ENCODE data around the gene CACNG7. TPM values are rescaled to one million over a fixed set of nuclear protein-coding genes. Genes with fewer than 3 reads are reported as not detected.

The CACNG7 gene
- total RNA-seq, 1 donor, result 1.9 TPM

GRCh38 chr19:53883741-53884140 lies 25.3 kb upstream of the CACNG7 start:
- TF ChIP-seq CTCF (IDR thresholded peaks at IDR 0.05; ENCODE audit: insufficient read depth, low read length), result no peak
- H3K4me3 ChIP-seq (ENCODE audit: low read depth, low read length), result no peak overlapping the region
- no peak for DNase-seq (ENCODE audit: low read depth)

GRCh38 chr19:53884256-53884655 lies 24.8 kb upstream of the CACNG7 start:
- no peak overlapping the region for H3K4me3 ChIP-seq (ENCODE audit: low read depth, low read length)
- DNase-seq (ENCODE audit: low read depth), result no peak
- TF ChIP-seq CTCF (IDR thresholded peaks at IDR 0.05; ENCODE audit: insufficient read depth, low read length), result no peak

GRCh38 chr19:53885036-53885435 lies 24.0 kb upstream of the CACNG7 start:
- no peak for DNase-seq (ENCODE audit: low read depth)
- H3K4me3 ChIP-seq (ENCODE audit: low read depth, low read length), result no peak overlapping the region
- TF ChIP-seq CTCF (IDR thresholded peaks at IDR 0.05; ENCODE audit: insufficient read depth, low read length), result no peak

GRCh38 chr19:53892301-53892980 lies 16.6 kb upstream of the CACNG7 start:
- no peak for TF ChIP-seq CTCF (IDR thresholded peaks at IDR 0.05; ENCODE audit: insufficient read depth, low read length)
- no peak overlapping the region for H3K4me3 ChIP-seq (ENCODE audit: low read depth, low read length)
- no peak for DNase-seq (ENCODE audit: low read depth)

- TF ChIP-seq CTCF (IDR thresholded peaks at IDR 0.05; ENCODE audit: insufficient read depth, low read length), result no peak
- no peak overlapping the region for H3K4me3 ChIP-seq (ENCODE audit: low read depth, low read length)
- DNase-seq (ENCODE audit: low read depth), result no peak
These were observed 16.1 kb upstream of the CACNG7 start for GRCh38 chr19:53892981-53893325.

- H3K4me3 ChIP-seq (ENCODE audit: low read depth, low read length), result no peak overlapping the region
- no peak for DNase-seq (ENCODE audit: low read depth)
- TF ChIP-seq CTCF (IDR thresholded peaks at IDR 0.05; ENCODE audit: insufficient read depth, low read length), result no peak
These were observed 14.4 kb upstream of the CACNG7 start for GRCh38 chr19:53894707-53895106.

- no peak for TF ChIP-seq CTCF (IDR thresholded peaks at IDR 0.05; ENCODE audit: insufficient read depth, low read length)
- no peak for DNase-seq (ENCODE audit: low read depth)
- no peak overlapping the region for H3K4me3 ChIP-seq (ENCODE audit: low read depth, low read length)
These were observed 12.4 kb upstream of the CACNG7 start for GRCh38 chr19:53896682-53897081.

Data from fibroblast of the aortic adventitia (primary cell).